WERI-Rb-1 (cell line): ENCODE results near the gene FBXL12.
"Not testable (repeated sequence)": the region's sequence is repeated elsewhere in the genome, so short reads cannot be mapped to it uniquely, and the experiment has no call there.

Source experiments
- DNase-seq: peaks from one replicate; pipeline ENCODE4 v3.0.0-alpha.2; 2020
- H3K27ac ChIP-seq: fragments of 250-450 bp; sonication (Bioruptor Pico); 2 replicates; pipeline ENCODE4 v1.5.1; 2020; ENCODE audit warnings: mild to moderate bottlenecking, moderate library complexity
- H3K27me3 ChIP-seq: fragments of 250-450 bp; sonication (Bioruptor Pico); 2 replicates; pipeline ENCODE4 v1.5.1; 2021; ENCODE audit warnings: mild to moderate bottlenecking, low read depth, moderate library complexity; ENCODE audit not compliant: insufficient read depth, severe bottlenecking
- H3K36me3 ChIP-seq: fragments of 250-450 bp; sonication (Bioruptor Pico); 2 replicates; pipeline ENCODE4 v1.5.1; 2020; ENCODE audit warnings: mild to moderate bottlenecking, moderate library complexity
- H3K4me3 ChIP-seq: 2 replicates; pipeline ENCODE4 v1.5.1; 2011; ENCODE audit warnings: low read depth, mild to moderate bottlenecking, control low read depth, low read length
- H3K9me3 ChIP-seq: fragments of 250-450 bp; sonication (Bioruptor Pico); 2 replicates; pipeline ENCODE4 v1.5.1; 2021; ENCODE audit warnings: mild to moderate bottlenecking, moderate library complexity; ENCODE audit not compliant: severe bottlenecking
- TF ChIP-seq, protein P1 (sequence below): IDR thresholded peaks from 2 replicates; pipeline ENCODE4 v1.5.1; 2011; ENCODE audit warnings: low read depth, mild to moderate bottlenecking, control low read depth, inconsistent platforms, low read length

Gene FBXL12

DNA sequence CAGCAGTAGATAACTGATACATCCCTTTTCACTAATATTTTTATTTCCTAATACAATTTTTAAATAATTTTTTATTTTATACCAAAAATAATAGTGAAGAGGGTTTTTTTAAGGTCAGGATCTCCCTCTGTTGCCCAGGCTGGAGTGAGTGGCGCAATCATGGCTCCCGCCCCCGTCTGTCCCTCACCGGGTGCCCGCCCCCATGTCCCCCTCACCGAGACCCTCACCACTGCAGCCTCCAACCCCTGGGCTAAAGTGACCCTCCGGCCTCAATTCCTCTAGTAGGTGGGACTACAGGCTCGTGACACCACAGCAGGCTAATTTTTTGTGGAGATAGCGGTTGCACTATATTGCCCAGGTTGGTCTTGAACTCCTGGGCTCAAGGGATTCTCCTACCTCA is 32.5 kb downstream of the FBXL12 start:
- H3K27ac ChIP-seq = peak overlapping the region; percentile 97
- peak overlapping the region; percentile 67 for H3K4me3 ChIP-seq
- no peaks in the 10 kb centered on the region for H3K36me3 ChIP-seq
- H3K27me3 ChIP-seq = no peaks in the 10 kb centered on the region
- no peaks in the 10 kb centered on the region for H3K9me3 ChIP-seq
- TF ChIP-seq, protein P1, sequence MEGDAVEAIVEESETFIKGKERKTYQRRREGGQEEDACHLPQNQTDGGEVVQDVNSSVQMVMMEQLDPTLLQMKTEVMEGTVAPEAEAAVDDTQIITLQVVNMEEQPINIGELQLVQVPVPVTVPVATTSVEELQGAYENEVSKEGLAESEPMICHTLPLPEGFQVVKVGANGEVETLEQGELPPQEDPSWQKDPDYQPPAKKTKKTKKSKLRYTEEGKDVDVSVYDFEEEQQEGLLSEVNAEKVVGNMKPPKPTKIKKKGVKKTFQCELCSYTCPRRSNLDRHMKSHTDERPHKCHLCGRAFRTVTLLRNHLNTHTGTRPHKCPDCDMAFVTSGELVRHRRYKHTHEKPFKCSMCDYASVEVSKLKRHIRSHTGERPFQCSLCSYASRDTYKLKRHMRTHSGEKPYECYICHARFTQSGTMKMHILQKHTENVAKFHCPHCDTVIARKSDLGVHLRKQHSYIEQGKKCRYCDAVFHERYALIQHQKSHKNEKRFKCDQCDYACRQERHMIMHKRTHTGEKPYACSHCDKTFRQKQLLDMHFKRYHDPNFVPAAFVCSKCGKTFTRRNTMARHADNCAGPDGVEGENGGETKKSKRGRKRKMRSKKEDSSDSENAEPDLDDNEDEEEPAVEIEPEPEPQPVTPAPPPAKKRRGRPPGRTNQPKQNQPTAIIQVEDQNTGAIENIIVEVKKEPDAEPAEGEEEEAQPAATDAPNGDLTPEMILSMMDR = no peak
- no peak for DNase-seq

DNA sequence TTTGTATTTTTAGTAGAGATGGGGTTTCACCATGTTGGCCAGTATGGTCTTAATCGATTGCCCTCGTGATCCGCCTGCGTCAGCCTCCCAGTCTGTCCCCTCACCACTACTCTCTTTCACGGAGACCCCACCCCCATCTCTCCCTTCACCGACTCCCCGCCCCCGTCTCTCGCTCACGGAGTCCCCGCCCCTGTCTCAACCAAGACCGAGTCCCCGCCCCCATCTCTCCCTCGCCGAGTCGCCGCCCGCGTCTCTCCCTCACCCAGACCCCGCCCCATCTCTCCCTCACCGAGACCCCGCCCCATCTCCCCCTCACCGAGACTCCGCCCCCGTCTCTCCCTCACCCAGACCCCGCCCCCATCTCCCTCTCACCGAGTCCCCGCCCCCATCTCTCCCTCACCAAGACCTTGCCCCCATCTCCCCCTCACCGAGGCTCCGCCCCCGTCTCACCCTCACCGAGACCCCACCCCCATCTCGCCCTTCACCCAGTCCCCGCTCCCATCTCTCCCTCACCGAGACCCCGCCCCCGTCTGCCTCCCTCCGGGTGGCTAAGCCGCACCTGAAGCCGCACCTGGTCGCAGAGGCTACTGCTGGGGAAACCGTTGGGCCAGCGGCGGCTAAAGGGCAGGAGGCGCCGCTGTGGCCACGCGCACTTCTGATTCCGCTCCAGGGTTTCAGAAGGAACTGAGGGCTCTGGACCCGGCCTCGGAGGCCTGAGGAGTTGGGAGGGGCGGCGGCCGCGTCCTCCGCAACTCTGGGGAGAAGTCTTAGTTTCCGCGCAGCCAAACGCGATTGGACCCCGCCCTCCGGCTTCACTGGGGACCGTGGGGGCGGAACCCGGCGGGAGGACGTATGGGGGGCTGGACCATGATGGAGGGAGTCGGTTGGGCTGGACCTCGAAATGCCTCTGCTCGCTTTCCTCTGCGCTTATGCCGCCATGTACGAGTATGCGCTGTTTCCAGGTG is 33.2 kb downstream of the FBXL12 start:
- no peaks in the 10 kb centered on the region for H3K36me3 ChIP-seq
- peak overlapping the region; percentile 67 for H3K4me3 ChIP-seq
- H3K27ac ChIP-seq = peak overlapping the region; percentile 97
- no peaks in the 10 kb centered on the region for H3K9me3 ChIP-seq
- TF ChIP-seq, protein P1 = no peak
- H3K27me3 ChIP-seq = no peaks in the 10 kb centered on the region
- DNase-seq = peak; percentile 99

DNA sequence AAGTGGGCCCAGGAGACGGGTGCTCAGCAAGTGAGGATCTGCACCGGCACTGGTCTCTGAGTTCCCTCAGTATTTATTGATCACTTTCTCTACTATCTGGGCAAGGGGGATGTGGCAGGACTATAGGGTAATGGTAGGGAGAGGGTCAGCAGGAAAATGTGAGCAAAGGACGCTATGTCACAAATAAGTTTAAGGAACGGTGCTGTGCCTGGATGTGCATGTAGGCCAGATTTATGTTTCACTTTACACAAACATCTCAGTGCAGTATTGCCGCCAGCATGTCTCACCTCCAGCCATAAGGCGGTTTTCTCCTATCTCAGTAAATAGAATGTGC is 34.7 kb downstream of the FBXL12 start:
- not testable (repeated sequence) for H3K27me3 ChIP-seq, H3K9me3 ChIP-seq, H3K36me3 ChIP-seq, DNase-seq
- Histone ChIP-seq H3K27ac (peak overlapping the region; percentile 91), H3K4me3 (peak overlapping the region; percentile 56)

- H3K4me3 ChIP-seq = no peak overlapping the region
- no peak for DNase-seq
These were observed 36.5 kb downstream of the FBXL12 start for GRCh38 chr19:9782338-9782737.

GRCh38 chr19:9768175-9769112 is 50.4 kb downstream of the FBXL12 start, which contains the start of gene ZNF846:
Gene ZNF846, minus strand, starts transcription at chr19:9768738. Its CDS starts 3,788 bp downstream, at chr19:9764950.
- H3K27ac ChIP-seq = peak within 1 kb of the TSS; percentile 93
- no peaks in the 10 kb centered on the region for H3K9me3 ChIP-seq
- TF ChIP-seq, protein P1 = no peak
- H3K4me3 ChIP-seq = peak within 1 kb of the TSS; percentile 65
- DNase-seq = peak; percentile 98
- peaks cover 12% of the 10 kb centered on the region for H3K36me3 ChIP-seq
- no peaks in the 10 kb centered on the region for H3K27me3 ChIP-seq

More at GRCh38 chr19:9782338-9782737, 36.5 kb downstream of the FBXL12 start:
- TF ChIP-seq, protein P1 = no peak
- H3K36me3 ChIP-seq = no peaks in the 10 kb centered on the region
- H3K27me3 ChIP-seq = no peaks in the 10 kb centered on the region
- H3K27ac ChIP-seq = no peak overlapping the region
- no peaks in the 10 kb centered on the region for H3K9me3 ChIP-seq
